Duodenal mucosa (tissue), 2 donors: ENCODE measurements around the gene KPNA5.

Source experiments
- H3K27ac ChIP-seq: one replicate; pipeline ENCODE4 v1.7.0; 2013; ENCODE audit warnings: low read depth, low read length
- H3K27me3 ChIP-seq, 2 donors: one replicate each; pipeline ENCODE4 v1.7.0; 2013; ENCODE audit warnings: low read length in 2 of 2, control low read depth in 1 of 2; ENCODE audit not compliant: insufficient read depth in 2 of 2, control insufficient read depth in 1 of 2
- H3K36me3 ChIP-seq, 2 donors: one replicate each; pipeline ENCODE4 v1.7.0; 2013; ENCODE audit warnings: low read length in 2 of 2, control low read depth in 1 of 2; ENCODE audit not compliant: insufficient read depth in 2 of 2, control insufficient read depth in 1 of 2
- H3K4me1 ChIP-seq, 2 donors: one replicate each; pipeline ENCODE4 v1.7.0; 2013; ENCODE audit warnings: low read length in 2 of 2, control low read depth in 1 of 2; ENCODE audit not compliant: insufficient read depth in 2 of 2, control insufficient read depth in 1 of 2
- H3K4me3 ChIP-seq, 2 donors: one replicate each; pipeline ENCODE4 v1.7.0; 2013; ENCODE audit warnings: low read length in 2 of 2, low read depth in 1 of 2
- H3K9ac ChIP-seq, 2 donors: one replicate each; pipeline ENCODE4 v1.7.0; 2013; ENCODE audit warnings: low read length in 2 of 2, low read depth in 1 of 2
- H3K9me3 ChIP-seq, 2 donors: one replicate each; pipeline ENCODE4 v1.7.0; 2013; ENCODE audit warnings: low read length in 2 of 2, control low read depth in 1 of 2; ENCODE audit not compliant: control insufficient read depth in 1 of 2

The KPNA5 gene

GRCh38 chr6:116772450-116772849, 91.4 kb downstream of the KPNA5 start:
- Histone ChIP-seq H3K4me3 (no peak overlapping the region), H3K36me3 (no peaks in the 10 kb centered on the region), H3K9me3 (no peaks in the 10 kb centered on the region), H3K27me3 (peaks cover 0 to 3% of the 10 kb centered on the region in 2 donors), H3K27ac (no peak overlapping the region), H3K9ac (no peak overlapping the region), H3K4me1 (no peaks in the 10 kb centered on the region)

GRCh38 chr6:116773886-116774285, 92.9 kb downstream of the KPNA5 start:
- no peaks in the 10 kb centered on the region for H3K4me1 ChIP-seq
- no peaks in the 10 kb centered on the region for H3K9me3 ChIP-seq
- H3K27ac ChIP-seq: no peak overlapping the region
- no peaks in the 10 kb centered on the region for H3K27me3 ChIP-seq
- no peak overlapping the region for H3K9ac ChIP-seq
- no peak overlapping the region for H3K4me3 ChIP-seq
- no peaks in the 10 kb centered on the region for H3K36me3 ChIP-seq

- Histone ChIP-seq H3K4me1 (no peaks in the 10 kb centered on the region), H3K27ac (no peak overlapping the region), H3K9me3 (no peaks in the 10 kb centered on the region), H3K36me3 (no peaks in the 10 kb centered on the region), H3K9ac (no peak overlapping the region), H3K27me3 (no peaks in the 10 kb centered on the region), H3K4me3 (peak overlapping the region in 1 of 2 donors; percentile 29)
These were observed 98.7 kb downstream of the KPNA5 start for GRCh38 chr6:116779573-116780164.

GRCh38 chr6:116783852-116784251, 102.8 kb downstream of the KPNA5 start:
- Histone ChIP-seq H3K27me3 (no peaks in the 10 kb centered on the region), H3K4me1 (no peaks in the 10 kb centered on the region), H3K27ac (no peak overlapping the region)

More at GRCh38 chr6:116783852-116784251, 102.8 kb downstream of the KPNA5 start:
- Histone ChIP-seq H3K36me3 (no peaks in the 10 kb centered on the region), H3K4me3 (no peak overlapping the region), H3K9me3 (no peaks in the 10 kb centered on the region), H3K9ac (no peak overlapping the region)
